GM12892 (cell line): ENCODE data around the gene CADM1.

Experiments used
- DNase-seq: peaks from one replicate; pipeline ENCODE4 v3.0.0; 2011; ENCODE audit not compliant: insufficient read length
- FAIRE-seq: peaks from 2 replicates; lab custom pipeline; 2011; peaks lifted over from hg19 to GRCh38; lab: Jason Lieb, UNC
- POLR2A ChIP-seq: IDR thresholded peaks from 2 replicates; pipeline ENCODE4 v1.6.1; 2011; ENCODE audit warnings: low read depth, low read length, control low read depth
- POLR2AphosphoS5 ChIP-seq: IDR thresholded peaks from 2 replicates; pipeline ENCODE4 v1.6.1; 2011; ENCODE audit warnings: low read depth, low read length, control low read depth
- TAF1 ChIP-seq: IDR thresholded peaks from 2 replicates; pipeline ENCODE4 v1.6.1; 2011; ENCODE audit warnings: low read depth, mild to moderate bottlenecking, control low read depth, low read length, borderline replicate concordance

The CADM1 gene

DNA sequence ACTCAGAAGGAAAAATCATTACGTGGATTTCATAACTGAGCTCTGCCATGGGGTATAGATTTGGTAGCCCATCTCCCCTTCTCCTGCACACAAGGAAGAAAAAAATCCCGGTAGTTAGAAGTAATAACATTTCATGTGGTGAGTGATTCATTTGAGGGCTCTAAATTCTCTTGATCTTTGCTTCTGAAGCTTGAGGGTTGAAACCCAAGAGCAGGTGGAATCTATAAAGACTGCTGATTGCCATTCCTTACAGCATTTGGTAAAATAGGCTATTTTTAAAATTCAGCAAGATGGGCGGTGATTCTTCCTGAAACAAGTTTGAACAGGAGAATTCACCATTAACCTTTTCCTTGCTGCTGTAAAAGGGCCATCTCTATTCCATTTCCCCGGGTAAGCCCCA lies 266.1 kb downstream of the CADM1 start:
- FAIRE-seq, result no peak
- TF ChIP-seq POLR2AphosphoS5 (no peak), TAF1 (no peak), POLR2A (no peak)
- DNase-seq, result no peak

- FAIRE-seq, result no peak
- no peak for TF ChIP-seq POLR2A
- TF ChIP-seq POLR2AphosphoS5, result no peak
- no peak for TF ChIP-seq TAF1
- DNase-seq, result no peak
These were observed 266.6 kb downstream of the CADM1 start for GRCh38 chr11:115237578-115237977.

DNA sequence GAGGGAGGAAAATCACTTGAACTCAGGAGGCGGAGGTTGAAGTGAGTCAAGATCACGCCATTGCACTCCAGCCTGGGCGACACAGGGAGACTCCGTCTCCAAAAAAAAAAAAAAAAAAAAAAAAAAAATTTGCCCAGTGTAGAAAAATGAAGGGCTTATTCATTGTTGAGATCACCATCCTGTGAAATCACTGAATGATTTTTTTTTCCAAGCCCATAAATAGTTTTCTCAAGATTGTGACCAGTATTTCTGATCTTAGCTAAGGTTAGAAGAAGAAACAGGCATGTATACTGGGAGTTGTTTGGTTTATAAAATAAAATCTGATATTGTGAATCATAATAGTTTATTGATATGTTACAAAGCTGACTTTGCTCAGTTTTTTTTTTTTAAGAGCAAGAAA lies 269.4 kb downstream of the CADM1 start:
- TF ChIP-seq POLR2AphosphoS5, result no peak
- no peak for TF ChIP-seq TAF1
- no peak for TF ChIP-seq POLR2A
- no peak for FAIRE-seq
- no peak for DNase-seq

DNA sequence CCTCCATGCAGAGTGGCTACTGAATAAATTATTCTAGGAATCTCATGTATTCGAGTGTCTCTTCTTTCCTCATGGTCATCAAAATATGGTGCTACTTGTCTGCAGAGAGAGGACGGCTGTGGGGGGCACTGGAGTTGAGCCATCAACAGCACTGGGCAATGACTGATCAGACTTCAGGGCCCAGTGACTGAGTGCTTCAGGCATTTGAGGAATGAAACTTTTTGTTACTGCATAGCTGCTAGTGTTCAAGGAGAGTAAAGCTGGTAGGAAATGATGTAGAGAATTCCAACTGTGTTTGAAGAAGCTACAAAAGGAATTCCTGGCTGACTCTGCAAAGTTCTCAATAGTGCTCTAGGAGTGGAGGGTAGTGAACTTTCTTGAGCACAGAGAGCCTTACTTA lies 277.7 kb downstream of the CADM1 start:
- DNase-seq, result no peak
- TF ChIP-seq TAF1 (no peak), POLR2A (no peak), POLR2AphosphoS5 (no peak)
- FAIRE-seq, result no peak

GRCh38 chr11:115224551-115224950 lies 279.7 kb downstream of the CADM1 start:
- FAIRE-seq (peak; percentile 42), DNase-seq (no peak)
- TF ChIP-seq POLR2A (no peak), POLR2AphosphoS5 (no peak), TAF1 (no peak)

GRCh38 chr11:115222863-115223530 lies 281.2 kb downstream of the CADM1 start:
- DNase-seq (no peak), FAIRE-seq (no peak)
- TF ChIP-seq POLR2AphosphoS5 (no peak), TAF1 (no peak)

GRCh38 chr11:115222218-115222862 lies 281.9 kb downstream of the CADM1 start:
- DNase-seq (peak; percentile 13), FAIRE-seq (peak; percentile 99)
- TF ChIP-seq POLR2A (peak; percentile 1; the same call in 1 of the 2 replicates), POLR2AphosphoS5 (no peak)

GRCh38 chr11:115221461-115222069 lies 282.6 kb downstream of the CADM1 start:
- DNase-seq, result no peak
- FAIRE-seq, result peak; percentile 36
- TF ChIP-seq TAF1, result no peak
- peak; percentile 13; the same call in 1 of the 2 replicates for TF ChIP-seq POLR2A
- TF ChIP-seq POLR2AphosphoS5, result no peak

DNA sequence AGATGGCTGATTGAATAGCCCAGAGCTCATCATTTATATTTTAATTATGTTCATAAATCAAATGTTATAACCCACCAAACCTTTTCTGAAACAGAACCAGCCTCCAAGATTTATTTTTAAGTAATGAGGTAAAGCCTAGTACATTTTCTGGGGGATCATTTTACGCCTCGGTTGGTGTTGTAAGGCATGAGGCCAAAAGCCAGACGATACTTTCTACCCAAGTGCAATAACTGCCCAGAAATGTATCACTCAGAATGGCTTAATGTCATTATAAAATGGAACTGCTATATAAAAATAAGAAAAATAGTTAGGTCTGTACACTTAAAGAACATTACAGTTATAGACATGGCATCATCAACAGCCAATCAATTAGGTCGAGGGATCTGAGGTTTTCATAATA lies 283.3 kb downstream of the CADM1 start:
- DNase-seq (no peak), FAIRE-seq (no peak)
- TF ChIP-seq POLR2A (no peak), TAF1 (no peak), POLR2AphosphoS5 (no peak)

DNA sequence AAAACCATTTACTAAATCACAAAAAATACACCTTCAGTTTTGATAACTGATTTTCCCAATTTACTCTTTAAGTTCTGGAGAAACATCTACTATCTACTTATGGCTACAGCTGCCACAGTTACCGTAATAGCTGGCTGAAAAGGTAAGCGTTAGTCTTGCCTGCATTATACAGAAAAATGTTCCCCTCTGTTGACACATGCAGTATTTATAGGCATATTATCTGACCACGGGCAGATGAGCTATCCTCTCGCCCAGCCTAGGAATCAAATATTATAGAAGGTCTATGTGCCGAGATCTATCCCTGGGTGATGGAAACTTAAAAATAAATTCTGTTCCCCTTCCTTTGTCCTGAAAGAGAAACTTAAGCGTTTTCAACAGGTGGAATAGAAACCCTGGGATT lies 283.8 kb downstream of the CADM1 start:
- FAIRE-seq (no peak), DNase-seq (no peak)
- no peak for TF ChIP-seq TAF1
- no peak for TF ChIP-seq POLR2A
- no peak for TF ChIP-seq POLR2AphosphoS5

DNA sequence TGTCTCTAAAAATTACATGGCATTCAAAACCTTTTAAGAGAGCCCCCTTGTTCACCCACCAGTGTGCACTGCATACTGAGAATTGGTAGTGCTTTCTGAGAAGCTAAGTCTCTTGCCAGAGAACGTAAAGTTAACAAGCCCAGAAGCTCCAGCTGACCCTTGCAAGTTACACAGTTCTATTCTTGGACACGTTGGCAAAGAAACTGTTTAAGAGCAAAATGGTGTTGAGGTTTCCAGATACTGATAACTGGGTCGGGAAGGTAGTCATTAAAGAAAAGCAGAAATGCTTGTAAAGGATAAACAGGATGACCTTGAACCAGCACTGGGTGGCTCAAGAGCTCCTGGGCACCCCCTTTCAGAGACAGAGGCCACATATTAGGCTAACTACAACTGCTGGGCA lies 284.8 kb downstream of the CADM1 start:
- FAIRE-seq (no peak), DNase-seq (no peak)
- TF ChIP-seq POLR2A (no peak), TAF1 (no peak), POLR2AphosphoS5 (no peak)

- TF ChIP-seq TAF1, result no peak
- no peak for TF ChIP-seq POLR2A
- no peak for TF ChIP-seq POLR2AphosphoS5
- FAIRE-seq (peak; percentile 44), DNase-seq (no peak)
These were observed 286.4 kb downstream of the CADM1 start for GRCh38 chr11:115217726-115218311.
